Measurements from ENCODE around the gene A2ML1.

DNA sequence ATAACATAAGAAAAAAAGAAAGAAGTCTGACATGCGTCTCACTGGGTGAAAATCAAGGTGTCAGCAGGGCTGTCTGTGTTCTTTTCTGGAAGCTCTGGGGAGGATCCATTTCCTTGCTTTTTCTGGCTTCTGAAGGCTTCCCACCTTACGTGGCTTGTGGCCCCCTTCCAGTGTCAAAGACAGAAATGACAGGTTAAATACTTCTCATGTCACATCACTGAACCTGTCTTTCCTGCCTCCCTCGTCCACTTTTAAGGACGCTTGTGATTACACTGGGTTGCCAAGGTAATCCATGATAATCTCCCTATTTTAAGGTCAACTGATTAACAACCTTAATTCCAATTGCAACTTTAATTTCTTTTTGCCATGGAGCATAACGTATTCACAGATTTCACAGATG is 87.3 kb downstream of the A2ML1 start:
- TF ChIP-seq, protein P1, sequence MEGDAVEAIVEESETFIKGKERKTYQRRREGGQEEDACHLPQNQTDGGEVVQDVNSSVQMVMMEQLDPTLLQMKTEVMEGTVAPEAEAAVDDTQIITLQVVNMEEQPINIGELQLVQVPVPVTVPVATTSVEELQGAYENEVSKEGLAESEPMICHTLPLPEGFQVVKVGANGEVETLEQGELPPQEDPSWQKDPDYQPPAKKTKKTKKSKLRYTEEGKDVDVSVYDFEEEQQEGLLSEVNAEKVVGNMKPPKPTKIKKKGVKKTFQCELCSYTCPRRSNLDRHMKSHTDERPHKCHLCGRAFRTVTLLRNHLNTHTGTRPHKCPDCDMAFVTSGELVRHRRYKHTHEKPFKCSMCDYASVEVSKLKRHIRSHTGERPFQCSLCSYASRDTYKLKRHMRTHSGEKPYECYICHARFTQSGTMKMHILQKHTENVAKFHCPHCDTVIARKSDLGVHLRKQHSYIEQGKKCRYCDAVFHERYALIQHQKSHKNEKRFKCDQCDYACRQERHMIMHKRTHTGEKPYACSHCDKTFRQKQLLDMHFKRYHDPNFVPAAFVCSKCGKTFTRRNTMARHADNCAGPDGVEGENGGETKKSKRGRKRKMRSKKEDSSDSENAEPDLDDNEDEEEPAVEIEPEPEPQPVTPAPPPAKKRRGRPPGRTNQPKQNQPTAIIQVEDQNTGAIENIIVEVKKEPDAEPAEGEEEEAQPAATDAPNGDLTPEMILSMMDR (IDR thresholded peaks at IDR 0.05): no peak
- no peak for TF ChIP-seq EP300 (IDR thresholded peaks at IDR 0.05)
- TF ChIP-seq POLR2A (IDR thresholded peaks at IDR 0.05): no peak
- no peak for TF ChIP-seq POLR2AphosphoS5 (IDR thresholded peaks at IDR 0.05)
